SK-N-SH (cell line): ENCODE data around the gene ACSS1.

ENCODE experiments used
- CHD2 ChIP-seq: fragments of 150-350 bp; IDR thresholded peaks from 2 replicates; pipeline ENCODE4 v1.6.1; 2018; ENCODE audit warnings: low read length; ENCODE audit not compliant: partially characterized antibody
- ELF1 ChIP-seq: IDR thresholded peaks from 2 replicates; pipeline ENCODE4 v1.4.0; 2012
- EP300 ChIP-seq, 2 experiments: IDR thresholded peaks; 2 replicates each; pipeline versions ENCODE4 v1.4.0 to v1.6.1; 2012; ENCODE audit warnings: borderline replicate concordance in 1 of 2, low read depth in 1 of 2, low read length in 1 of 2
- FOXJ3 ChIP-seq: sonication (generic); formaldehyde crosslinking; IDR thresholded peaks from 2 replicates; pipeline ENCODE4 v1.5.1; 2020; ENCODE audit warnings: mild to moderate bottlenecking, missing genetic modification reagents
- GATA2 ChIP-seq: sonication (generic); formaldehyde crosslinking; IDR thresholded peaks from 2 replicates; pipeline ENCODE4 v1.5.0; 2020; ENCODE audit warnings: mild to moderate bottlenecking, missing genetic modification reagents
- MXI1 ChIP-seq: IDR thresholded peaks from 2 replicates; pipeline ENCODE4 v1.6.1; 2012; ENCODE audit warnings: mild to moderate bottlenecking, low read depth, low read length, improper control_type of control experiment
- POLR2AphosphoS5 ChIP-seq: IDR thresholded peaks from 2 replicates; pipeline ENCODE4 v1.6.1; 2012; ENCODE audit warnings: low read depth, low read length
- RAD21 ChIP-seq: IDR thresholded peaks from 2 replicates; pipeline ENCODE4 v1.6.1; 2012; ENCODE audit warnings: mild to moderate bottlenecking, low read length
- SIN3A ChIP-seq: IDR thresholded peaks from 2 replicates; pipeline ENCODE4 v1.6.1; 2012; ENCODE audit warnings: low read depth, mild to moderate bottlenecking, low read length, moderate library complexity, borderline replicate concordance
- TF ChIP-seq, protein P1 (sequence below): fragments of 200-600 bp; sonication (generic); IDR thresholded peaks from 2 replicates; pipeline ENCODE4 v1.6.1; 2017; ENCODE audit warnings: antibody characterized with exemption, mild to moderate bottlenecking, moderate library complexity
- TF ChIP-seq, protein P2 (sequence below): IDR thresholded peaks from 2 replicates; pipeline ENCODE4 v1.6.1; 2012; ENCODE audit warnings: mild to moderate bottlenecking, low read depth, low read length, moderate library complexity
- TF ChIP-seq, protein P3 (sequence below): IDR thresholded peaks from 2 replicates; pipeline ENCODE4 v1.4.0; 2012; ENCODE audit warnings: low read depth
- TF ChIP-seq, protein P4 (sequence below): IDR thresholded peaks from 2 replicates; pipeline ENCODE4 v1.4.0; 2012; ENCODE audit warnings: low read depth, borderline replicate concordance

DNA sequence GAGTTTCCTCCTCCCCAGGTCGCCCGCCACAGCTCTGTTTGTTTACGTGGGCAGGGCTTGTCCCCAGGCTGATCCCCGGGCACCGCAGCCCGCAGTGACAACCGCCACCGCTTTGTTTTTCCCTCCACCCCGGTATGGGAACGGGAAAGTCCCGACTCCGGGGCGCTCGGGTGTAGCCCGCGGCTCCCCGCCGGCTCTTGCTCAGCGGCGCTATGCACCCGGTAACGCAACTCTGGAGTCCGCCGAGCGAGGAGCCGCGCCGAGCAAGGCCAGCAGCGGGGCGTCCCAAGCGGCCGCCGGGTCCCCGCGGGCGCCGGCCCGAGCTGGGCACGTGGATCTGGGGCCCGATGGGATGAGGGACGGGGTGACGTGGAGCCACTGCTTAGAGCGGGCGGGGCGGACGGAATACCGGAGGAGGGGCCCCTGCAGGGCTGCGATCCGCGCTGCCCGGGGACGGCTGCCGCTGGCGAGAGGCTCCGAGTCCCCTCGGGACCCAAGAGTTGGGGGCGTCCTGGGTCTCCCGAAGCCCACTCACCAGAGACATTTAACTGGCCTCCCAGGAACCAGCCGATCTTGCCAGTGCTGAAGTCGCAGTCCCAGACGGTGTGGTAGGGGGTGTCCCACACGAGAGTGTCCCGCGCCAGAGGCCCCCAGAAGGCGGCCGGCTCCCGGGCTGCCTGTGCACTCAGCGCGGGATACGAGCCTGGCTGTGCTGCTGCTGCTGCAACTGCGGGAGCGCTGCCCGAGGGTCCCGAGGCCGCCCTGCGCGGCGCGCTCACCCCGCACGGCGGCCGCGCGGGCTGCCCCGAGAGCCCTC is 497 bp downstream of the ACSS1 start:
- TF ChIP-seq SIN3A (no peak), CHD2 (no peak), GATA2 (CRISPR knock-in tag) (no peak), ELF1 (no peak), RAD21 (no peak), POLR2AphosphoS5 (no peak), MXI1 (no peak), FOXJ3 (no peak), EP300 (IDR thresholded peaks at IDR 0.05; ENCODE audit: borderline replicate concordance in 1 of 2, low read depth in 1 of 2, low read length in 1 of 2) (no peak)
- TF ChIP-seq, protein P1, sequence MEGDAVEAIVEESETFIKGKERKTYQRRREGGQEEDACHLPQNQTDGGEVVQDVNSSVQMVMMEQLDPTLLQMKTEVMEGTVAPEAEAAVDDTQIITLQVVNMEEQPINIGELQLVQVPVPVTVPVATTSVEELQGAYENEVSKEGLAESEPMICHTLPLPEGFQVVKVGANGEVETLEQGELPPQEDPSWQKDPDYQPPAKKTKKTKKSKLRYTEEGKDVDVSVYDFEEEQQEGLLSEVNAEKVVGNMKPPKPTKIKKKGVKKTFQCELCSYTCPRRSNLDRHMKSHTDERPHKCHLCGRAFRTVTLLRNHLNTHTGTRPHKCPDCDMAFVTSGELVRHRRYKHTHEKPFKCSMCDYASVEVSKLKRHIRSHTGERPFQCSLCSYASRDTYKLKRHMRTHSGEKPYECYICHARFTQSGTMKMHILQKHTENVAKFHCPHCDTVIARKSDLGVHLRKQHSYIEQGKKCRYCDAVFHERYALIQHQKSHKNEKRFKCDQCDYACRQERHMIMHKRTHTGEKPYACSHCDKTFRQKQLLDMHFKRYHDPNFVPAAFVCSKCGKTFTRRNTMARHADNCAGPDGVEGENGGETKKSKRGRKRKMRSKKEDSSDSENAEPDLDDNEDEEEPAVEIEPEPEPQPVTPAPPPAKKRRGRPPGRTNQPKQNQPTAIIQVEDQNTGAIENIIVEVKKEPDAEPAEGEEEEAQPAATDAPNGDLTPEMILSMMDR: no peak
- TF ChIP-seq, protein P2, sequence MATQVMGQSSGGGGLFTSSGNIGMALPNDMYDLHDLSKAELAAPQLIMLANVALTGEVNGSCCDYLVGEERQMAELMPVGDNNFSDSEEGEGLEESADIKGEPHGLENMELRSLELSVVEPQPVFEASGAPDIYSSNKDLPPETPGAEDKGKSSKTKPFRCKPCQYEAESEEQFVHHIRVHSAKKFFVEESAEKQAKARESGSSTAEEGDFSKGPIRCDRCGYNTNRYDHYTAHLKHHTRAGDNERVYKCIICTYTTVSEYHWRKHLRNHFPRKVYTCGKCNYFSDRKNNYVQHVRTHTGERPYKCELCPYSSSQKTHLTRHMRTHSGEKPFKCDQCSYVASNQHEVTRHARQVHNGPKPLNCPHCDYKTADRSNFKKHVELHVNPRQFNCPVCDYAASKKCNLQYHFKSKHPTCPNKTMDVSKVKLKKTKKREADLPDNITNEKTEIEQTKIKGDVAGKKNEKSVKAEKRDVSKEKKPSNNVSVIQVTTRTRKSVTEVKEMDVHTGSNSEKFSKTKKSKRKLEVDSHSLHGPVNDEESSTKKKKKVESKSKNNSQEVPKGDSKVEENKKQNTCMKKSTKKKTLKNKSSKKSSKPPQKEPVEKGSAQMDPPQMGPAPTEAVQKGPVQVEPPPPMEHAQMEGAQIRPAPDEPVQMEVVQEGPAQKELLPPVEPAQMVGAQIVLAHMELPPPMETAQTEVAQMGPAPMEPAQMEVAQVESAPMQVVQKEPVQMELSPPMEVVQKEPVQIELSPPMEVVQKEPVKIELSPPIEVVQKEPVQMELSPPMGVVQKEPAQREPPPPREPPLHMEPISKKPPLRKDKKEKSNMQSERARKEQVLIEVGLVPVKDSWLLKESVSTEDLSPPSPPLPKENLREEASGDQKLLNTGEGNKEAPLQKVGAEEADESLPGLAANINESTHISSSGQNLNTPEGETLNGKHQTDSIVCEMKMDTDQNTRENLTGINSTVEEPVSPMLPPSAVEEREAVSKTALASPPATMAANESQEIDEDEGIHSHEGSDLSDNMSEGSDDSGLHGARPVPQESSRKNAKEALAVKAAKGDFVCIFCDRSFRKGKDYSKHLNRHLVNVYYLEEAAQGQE: no peak
- TF ChIP-seq, protein P3, sequence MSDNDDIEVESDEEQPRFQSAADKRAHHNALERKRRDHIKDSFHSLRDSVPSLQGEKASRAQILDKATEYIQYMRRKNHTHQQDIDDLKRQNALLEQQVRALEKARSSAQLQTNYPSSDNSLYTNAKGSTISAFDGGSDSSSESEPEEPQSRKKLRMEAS: peak; percentile 62; the same call in 1 of the 2 replicates
- TF ChIP-seq, protein P4, sequence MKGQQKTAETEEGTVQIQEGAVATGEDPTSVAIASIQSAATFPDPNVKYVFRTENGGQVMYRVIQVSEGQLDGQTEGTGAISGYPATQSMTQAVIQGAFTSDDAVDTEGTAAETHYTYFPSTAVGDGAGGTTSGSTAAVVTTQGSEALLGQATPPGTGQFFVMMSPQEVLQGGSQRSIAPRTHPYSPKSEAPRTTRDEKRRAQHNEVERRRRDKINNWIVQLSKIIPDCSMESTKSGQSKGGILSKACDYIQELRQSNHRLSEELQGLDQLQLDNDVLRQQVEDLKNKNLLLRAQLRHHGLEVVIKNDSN: no peak
